ENCODE data around the gene RREB1. TPM values are rescaled to one million over a fixed set of nuclear protein-coding genes. Genes with fewer than 3 reads are reported as not detected.

Gene RREB1
- total and polyA plus RNA-seq, 2 of the 4 experiments (the other 2 are of a cell fraction): 8.4 to 14.5 TPM

GRCh38 chr6:7269816-7270215 lies 162.1 kb downstream of the RREB1 start:
- Histone ChIP-seq H4K8ac (ENCODE audit: low read depth in 2 of 2, low read length in 2 of 2) (no peak overlapping the region), H2BK120ac (ENCODE audit: low read depth, low read length) (no peak overlapping the region), H4K5ac (ENCODE audit: low read depth, low read length) (no peak overlapping the region), H2AK9ac (replicated peaks; ENCODE audit: low read depth, low read length, poor library complexity) (no peak overlapping the region), H3K4ac (ENCODE audit: low read depth, low read length) (no peak overlapping the region), H3K27ac (ENCODE audit: insufficient read depth, low read length) (no peak overlapping the region), H3K79me1 (ENCODE audit: low read depth in 1 of 2, low read length in 2 of 2) (no peaks in the 10 kb centered on the region), H2BK15ac (ENCODE audit: low read depth, low read length) (no peak overlapping the region), H3K36me3 (ENCODE audit: control insufficient read depth, insufficient read depth, low read length) (no peaks in the 10 kb centered on the region), H3K18ac (ENCODE audit: low read depth, low read length) (no peak overlapping the region), H2BK5ac (ENCODE audit: low read depth, low read length, poor library complexity, severe bottlenecking) (no peak overlapping the region), H3K9me3 (ENCODE audit: control insufficient read depth, insufficient read depth, low read length) (peaks cover 5% of the 10 kb centered on the region), H3K4me2 (ENCODE audit: low read depth, low read length) (no peak overlapping the region), H3K9me1 (ENCODE audit: insufficient read depth, low read length) (0 out of 2 replicates have a peak, but pooled peaks cover 7% of the 10 kb centered on the region), H3K14ac (replicated peaks; ENCODE audit: low read depth, low read length) (no peak overlapping the region), H3K4me1 (ENCODE audit: control insufficient read depth, insufficient read depth, low read length) (peaks cover 4% of the 10 kb centered on the region), H2AFZ (replicated peaks; ENCODE audit: low read length, poor library complexity) (no peak overlapping the region), H3K23ac (ENCODE audit: low read depth, low read length) (no peak overlapping the region), H2AK5ac (ENCODE audit: low read depth, low read length) (no peak overlapping the region), H3K27me3 (ENCODE audit: control insufficient read depth, insufficient read depth, low read length) (no peaks in the 10 kb centered on the region), H3K4me3 (ENCODE audit: insufficient read depth, low read depth, low read length) (no peak overlapping the region), H4K91ac (ENCODE audit: insufficient read depth, low read depth, low read length) (no peak overlapping the region), H2BK20ac (ENCODE audit: low read depth, low read length) (no peak overlapping the region), H4K20me1 (ENCODE audit: insufficient read depth, low read length) (no peaks in the 10 kb centered on the region), H3K56ac (ENCODE audit: extremely low read depth, insufficient read depth, low read length) (no peak overlapping the region), H3K9ac (ENCODE audit: low read depth, low read length) (no peak overlapping the region)
- ChIA-PET CTCF (interaction anchor here (0.7 kb wide), 1 partner anchor 16 kb away, joined by 3 read pairs; no protein-coding TSS in a partner anchor), POLR2A (ENCODE audit: unreplicated experiment) (no interaction called here)
- ATAC-seq (ENCODE audit: low read depth) (no peak), DNase-seq (no peak)
- TF ChIP-seq MAZ (IDR thresholded peaks at IDR 0.05; ENCODE audit: borderline replicate concordance, low read depth, low read length) (no peak), ELK1 (IDR thresholded peaks at IDR 0.05; ENCODE audit: borderline replicate concordance, low read depth, low read length) (no peak), MAFK (IDR thresholded peaks at IDR 0.05; ENCODE audit: low read depth, low read length) (no peak), CEBPB (IDR thresholded peaks at IDR 0.05; ENCODE audit: low read depth, low read length) (no peak), MXI1 (IDR thresholded peaks at IDR 0.05; ENCODE audit: borderline replicate concordance, low read depth, low read length) (no peak), FOS (IDR thresholded peaks at IDR 0.05; ENCODE audit: low read depth, low read length) (no peak), RAD21 (IDR thresholded peaks at IDR 0.05; ENCODE audit: low read length) (no peak), CHD1 (IDR thresholded peaks at IDR 0.05; ENCODE audit: low read depth, low read length) (no peak), BHLHE40 (IDR thresholded peaks at IDR 0.05; ENCODE audit: low read depth, low read length) (no peak), RFX5 (IDR thresholded peaks at IDR 0.05; ENCODE audit: low read depth, low read length) (no peak), CTCF (conservative IDR thresholded peaks at IDR 0.05; ENCODE audit: low read depth, low read length) (no peak), POLR2A (IDR thresholded peaks at IDR 0.05; ENCODE audit: low read depth, low read length) (no peak), SMC3 (IDR thresholded peaks at IDR 0.05; ENCODE audit: low read depth, low read length) (no peak), RCOR1 (IDR thresholded peaks at IDR 0.05; ENCODE audit: insufficient replicate concordance, low read length) (no peak)
- BruUV-seq (replicated peaks): no TSS peak
- no CpG with 5 or more reads among the region's 5 CpGs for WGBS, 2 experiments (ENCODE audit: extremely low coverage in 2 of 2, insufficient read length in 1 of 2)
- dilution Hi-C loops (cut with HindIII; ENCODE audit: low sequenced_read_pairs, unreplicated experiment): no loop called here
- in situ Hi-C loops (cut with MboI; ENCODE audit: low sequenced_read_pairs): no loop called here
- intact Hi-C loops (cut with micrococcal nuclease): no loop called here
